ENCODE data around the gene UGT1A10.
"Not testable (repeated sequence)": the region's sequence is repeated elsewhere in the genome, so short reads cannot be mapped to it uniquely, and the experiment has no call there.

Gene UGT1A10

DNA sequence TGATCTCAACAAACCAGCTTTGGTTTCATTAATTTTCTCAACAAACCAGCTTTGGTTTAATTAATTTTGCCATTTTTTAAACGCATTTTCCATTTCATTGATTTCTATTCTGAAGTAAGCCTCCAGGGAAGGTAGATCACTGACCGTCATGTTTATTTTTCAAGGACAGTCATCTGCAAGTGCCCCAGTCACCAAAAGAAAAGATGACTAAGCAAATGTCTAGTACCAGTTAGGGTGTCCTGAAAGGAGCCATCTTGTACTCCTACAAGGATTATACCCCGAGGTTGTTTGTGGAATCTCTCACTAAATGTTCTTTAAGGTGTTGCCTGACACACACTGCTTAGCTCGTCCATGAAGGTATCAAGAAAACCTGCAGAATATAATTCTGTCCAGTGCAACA lies 25.0 kb upstream of the UGT1A10 start:
- TF ChIP-seq POU2F2 (IDR thresholded peaks at IDR 0.05; ENCODE audit: low read depth, low read length) (no peak), TAF1 (IDR thresholded peaks at IDR 0.05; ENCODE audit: low read depth, low read length) (no peak), SPI1 (IDR thresholded peaks at IDR 0.05; ENCODE audit: low read depth, low read length) (no peak), PAX5 (IDR thresholded peaks at IDR 0.05; ENCODE audit: insufficient read depth, low read length, severe bottlenecking) (no peak), POLR2AphosphoS5 (IDR thresholded peaks at IDR 0.05; ENCODE audit: low read depth, low read length) (no peak), POLR2A (IDR thresholded peaks at IDR 0.05; ENCODE audit: low read depth, low read length) (no peak)
- FAIRE-seq, result no peak
- DNase-seq (ENCODE audit: insufficient read length, low spot score), result no peak

DNA sequence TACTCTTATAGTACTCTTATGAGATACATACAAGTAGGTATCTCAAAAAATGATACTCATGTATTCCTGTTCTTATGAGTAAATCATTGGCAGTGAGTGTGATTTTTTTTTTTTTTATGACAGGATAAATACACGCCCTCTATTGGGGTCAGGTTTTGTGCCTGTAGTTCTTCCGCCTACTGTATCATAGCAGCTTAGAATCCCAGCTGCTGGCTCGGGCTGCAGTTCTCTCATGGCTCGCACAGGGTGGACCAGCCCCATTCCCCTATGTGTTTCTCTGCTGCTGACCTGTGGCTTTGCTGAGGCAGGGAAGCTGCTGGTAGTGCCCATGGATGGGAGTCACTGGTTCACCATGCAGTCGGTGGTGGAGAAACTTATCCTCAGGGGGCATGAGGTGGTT lies 18.8 kb upstream of the UGT1A10 start, which contains the start of gene UGT1A8:
TSS of gene UGT1A8 (plus strand) at position 158 of the 400 bp plus-strand sequence. CDS start at position 233, 75 bp downstream.
- not testable (repeated sequence) for DNase-seq (ENCODE audit: insufficient read length, low spot score); FAIRE-seq

DNA sequence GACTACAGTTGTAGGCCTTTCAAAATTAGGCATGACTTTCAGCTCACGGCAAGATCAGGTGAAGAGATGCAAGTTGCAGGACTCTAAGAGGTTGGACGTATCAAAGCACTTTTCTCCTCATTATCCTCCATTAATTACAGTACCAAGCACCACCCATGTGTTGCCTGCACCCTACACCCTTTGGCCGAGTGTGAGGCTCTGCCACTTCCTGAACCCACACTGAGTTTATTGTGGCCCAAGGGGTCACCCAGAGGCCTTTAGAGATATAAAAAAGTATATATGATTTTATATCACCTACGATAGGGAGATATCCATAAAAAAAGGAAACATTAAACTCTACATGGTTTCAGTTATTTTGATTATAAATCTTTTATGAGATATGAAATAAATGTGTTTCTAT lies 16.0 kb upstream of the UGT1A10 start:
- DNase-seq (ENCODE audit: insufficient read length, low spot score) (no peak), FAIRE-seq (no peak)
- TF ChIP-seq POU2F2 (IDR thresholded peaks at IDR 0.05; ENCODE audit: low read depth, low read length) (no peak), TAF1 (IDR thresholded peaks at IDR 0.05; ENCODE audit: low read depth, low read length) (no peak), PAX5 (IDR thresholded peaks at IDR 0.05; ENCODE audit: insufficient read depth, low read length, severe bottlenecking) (no peak), SPI1 (IDR thresholded peaks at IDR 0.05; ENCODE audit: low read depth, low read length) (no peak), POLR2A (IDR thresholded peaks at IDR 0.05; ENCODE audit: low read depth, low read length) (no peak), POLR2AphosphoS5 (IDR thresholded peaks at IDR 0.05; ENCODE audit: low read depth, low read length) (no peak)

DNA sequence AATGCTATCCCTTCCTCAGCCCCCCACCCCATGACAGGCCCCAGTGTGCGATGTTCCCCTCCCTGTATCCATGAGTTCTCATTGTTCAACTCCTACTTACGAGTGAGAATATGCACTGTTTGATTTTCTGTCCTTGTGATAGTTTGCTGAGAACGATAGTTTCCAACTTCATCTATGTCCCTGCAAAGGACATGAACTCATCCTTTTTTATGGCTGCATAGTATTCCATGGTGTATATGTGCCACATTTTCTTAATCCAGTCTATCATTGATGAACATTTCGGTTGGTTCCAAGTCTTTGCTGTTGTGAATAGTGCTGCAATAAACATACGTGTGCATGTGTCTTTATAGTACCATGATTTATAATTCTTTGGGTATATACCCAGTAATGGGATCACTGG lies 14.4 kb upstream of the UGT1A10 start:
- not testable (repeated sequence) for DNase-seq (ENCODE audit: insufficient read length, low spot score); FAIRE-seq

DNA sequence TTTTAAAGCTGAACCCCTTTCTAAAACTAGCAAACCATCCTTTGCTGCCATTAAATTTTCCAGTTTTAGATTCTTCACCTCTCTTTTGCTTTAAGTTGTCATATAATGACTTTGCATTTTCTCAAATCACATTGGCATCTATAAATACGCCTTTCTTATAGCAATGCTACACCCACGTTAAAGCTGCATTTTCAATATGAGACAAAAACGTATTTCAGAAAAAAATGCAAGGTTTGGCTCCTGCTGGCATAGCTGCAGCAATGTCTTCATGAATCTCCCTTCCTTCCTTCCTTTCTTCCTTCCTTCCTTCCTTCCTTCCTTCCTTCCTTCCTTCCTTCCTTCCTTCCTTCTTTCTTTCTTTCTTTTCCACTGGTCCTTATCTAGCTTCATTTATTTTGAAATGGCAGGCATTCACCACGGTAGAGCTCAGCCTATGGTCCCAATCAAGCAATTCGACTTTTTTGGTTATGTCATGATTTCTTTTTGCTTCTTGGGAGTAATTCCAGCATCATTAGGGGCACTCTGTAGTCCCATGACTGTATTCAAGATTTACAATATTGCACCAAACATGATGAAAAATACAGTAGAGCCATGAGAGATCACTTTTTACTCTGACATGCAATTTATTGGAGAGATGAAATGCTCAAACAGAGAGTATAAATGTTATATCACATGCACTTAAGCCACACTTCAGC lies 8.8 kb upstream of the UGT1A10 start:
- TF ChIP-seq SPI1 (IDR thresholded peaks at IDR 0.05; ENCODE audit: low read depth, low read length), result no peak
- no peak for TF ChIP-seq POU2F2 (IDR thresholded peaks at IDR 0.05; ENCODE audit: low read depth, low read length)
- FAIRE-seq, result no peak
- no peak for DNase-seq (ENCODE audit: insufficient read length, low spot score)

DNA sequence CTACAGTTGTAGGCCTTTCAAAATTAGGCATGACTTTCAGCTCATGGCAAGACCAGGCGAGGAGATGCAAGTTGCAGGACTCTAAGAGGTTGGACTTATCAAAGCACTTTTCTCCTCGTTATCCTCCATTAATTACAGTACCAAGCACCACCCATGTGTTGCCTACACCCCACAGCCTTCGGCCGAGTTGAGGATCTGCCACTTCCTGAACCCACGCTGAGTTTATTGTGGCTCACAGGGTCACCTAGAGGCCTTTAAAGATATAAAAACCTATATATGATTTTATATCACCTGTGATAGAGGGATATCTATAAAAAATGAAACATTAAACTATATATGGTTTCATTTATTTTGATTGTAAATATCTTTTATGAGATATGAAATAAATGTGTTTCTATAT lies 2.6 kb downstream of the UGT1A10 start:
- DNase-seq (ENCODE audit: insufficient read length, low spot score) (no peak), FAIRE-seq (no peak)
- TF ChIP-seq POLR2AphosphoS5 (IDR thresholded peaks at IDR 0.05; ENCODE audit: low read depth, low read length) (no peak), PAX5 (IDR thresholded peaks at IDR 0.05; ENCODE audit: insufficient read depth, low read length, severe bottlenecking) (no peak), SPI1 (IDR thresholded peaks at IDR 0.05; ENCODE audit: low read depth, low read length) (no peak), TAF1 (IDR thresholded peaks at IDR 0.05; ENCODE audit: low read depth, low read length) (no peak), POLR2A (IDR thresholded peaks at IDR 0.05; ENCODE audit: low read depth, low read length) (no peak), POU2F2 (IDR thresholded peaks at IDR 0.05; ENCODE audit: low read depth, low read length) (no peak)

DNA sequence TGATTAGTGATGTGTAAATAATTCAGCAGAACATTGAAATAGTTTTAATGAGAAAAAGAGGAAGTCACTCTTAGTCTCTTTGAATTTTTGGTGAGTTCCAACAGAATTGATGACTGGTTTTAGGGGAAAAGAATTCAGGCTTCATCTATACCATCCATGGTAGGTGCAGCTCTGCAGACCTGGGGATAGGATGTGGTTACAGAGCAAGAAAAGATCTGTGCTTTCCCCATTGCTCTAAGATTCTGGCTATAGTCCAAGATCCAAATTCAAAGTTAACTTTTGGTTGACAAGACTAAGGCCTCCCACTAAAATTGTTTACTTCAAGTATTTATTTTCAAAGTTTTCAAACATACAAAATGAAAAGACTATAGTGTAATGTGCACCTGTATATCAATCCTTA lies 3.6 kb downstream of the UGT1A10 start:
- no peak for FAIRE-seq
- no peak for DNase-seq (ENCODE audit: insufficient read length, low spot score)
- TF ChIP-seq SPI1 (IDR thresholded peaks at IDR 0.05; ENCODE audit: low read depth, low read length) (peak; percentile 21; the same call in 1 of the 2 replicates), POLR2AphosphoS5 (IDR thresholded peaks at IDR 0.05; ENCODE audit: low read depth, low read length) (no peak), PAX5 (IDR thresholded peaks at IDR 0.05; ENCODE audit: insufficient read depth, low read length, severe bottlenecking) (no peak), POU2F2 (IDR thresholded peaks at IDR 0.05; ENCODE audit: low read depth, low read length) (no peak)

DNA sequence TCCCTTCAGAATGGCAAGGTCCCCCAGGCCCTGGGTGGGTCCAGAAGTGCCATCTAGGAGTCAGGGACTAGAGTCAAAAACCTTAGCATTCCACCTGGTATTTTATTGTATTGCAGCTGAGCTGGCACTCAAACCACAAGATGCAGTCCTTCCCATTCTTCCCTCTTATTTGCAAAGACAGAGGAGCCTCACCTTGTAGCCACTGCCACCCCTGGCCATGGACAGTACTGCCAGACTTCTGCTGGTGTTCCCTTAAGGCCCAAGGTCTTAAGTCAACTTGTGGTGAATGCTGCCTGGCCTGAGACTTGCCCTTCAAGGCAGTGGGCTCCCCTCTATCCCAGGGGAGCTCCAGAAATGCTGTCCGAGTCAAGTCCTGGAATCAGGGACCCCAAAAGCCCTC lies 6.9 kb downstream of the UGT1A10 start:
- no peak for FAIRE-seq

DNA sequence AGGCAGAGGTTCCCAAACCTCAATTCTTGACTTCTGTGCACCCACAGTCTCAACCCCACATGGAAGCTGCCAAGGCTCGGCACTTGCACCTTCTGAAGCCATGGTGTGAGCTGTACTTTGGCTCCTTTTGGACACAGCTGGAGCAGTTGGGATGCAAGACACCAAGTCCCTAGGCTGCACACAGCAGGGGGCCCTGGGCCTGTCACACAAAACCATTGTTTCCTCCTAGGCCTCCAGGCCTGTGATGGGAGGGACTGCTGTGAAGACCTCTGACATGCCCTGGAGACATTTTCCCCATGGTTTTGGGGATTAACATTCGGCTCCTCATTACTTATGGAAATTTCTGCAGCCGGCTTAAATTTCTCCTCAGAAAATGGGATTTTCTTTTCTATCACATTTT lies 9.8 kb downstream of the UGT1A10 start:
- FAIRE-seq; DNase-seq (ENCODE audit: insufficient read length, low spot score): not testable (repeated sequence)

More for the DNA sequence above, 6.9 kb downstream of the UGT1A10 start:
- TF ChIP-seq POU2F2 (IDR thresholded peaks at IDR 0.05; ENCODE audit: low read depth, low read length) (no peak), POLR2A (IDR thresholded peaks at IDR 0.05; ENCODE audit: low read depth, low read length) (no peak), POLR2AphosphoS5 (IDR thresholded peaks at IDR 0.05; ENCODE audit: low read depth, low read length) (no peak), SPI1 (IDR thresholded peaks at IDR 0.05; ENCODE audit: low read depth, low read length) (no peak), PAX5 (IDR thresholded peaks at IDR 0.05; ENCODE audit: insufficient read depth, low read length, severe bottlenecking) (no peak), TAF1 (IDR thresholded peaks at IDR 0.05; ENCODE audit: low read depth, low read length) (no peak)
- no peak for DNase-seq (ENCODE audit: insufficient read length, low spot score)

DNA sequence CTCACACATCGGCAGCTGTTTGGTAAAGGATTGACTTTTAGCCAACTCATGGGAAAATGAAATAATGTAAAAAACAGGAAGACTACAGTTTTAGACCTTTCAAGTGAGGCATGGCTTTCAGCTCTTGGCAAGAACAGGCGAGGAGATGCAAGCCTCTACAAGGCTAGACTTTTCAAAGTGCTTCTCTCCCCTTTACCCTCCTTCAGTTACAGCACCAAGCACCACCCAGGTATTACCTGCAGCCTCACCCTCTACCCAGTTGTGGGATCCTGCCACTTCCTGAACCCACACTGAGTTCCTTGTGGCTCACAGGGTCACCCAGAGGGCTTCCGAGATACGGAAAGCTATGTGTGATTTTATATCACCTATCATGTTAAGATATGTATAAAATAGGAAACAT lies 14.7 kb downstream of the UGT1A10 start:
- TF ChIP-seq PAX5 (IDR thresholded peaks at IDR 0.05; ENCODE audit: insufficient read depth, low read length, severe bottlenecking) (no peak), TAF1 (IDR thresholded peaks at IDR 0.05; ENCODE audit: low read depth, low read length) (no peak), POLR2AphosphoS5 (IDR thresholded peaks at IDR 0.05; ENCODE audit: low read depth, low read length) (no peak), SPI1 (IDR thresholded peaks at IDR 0.05; ENCODE audit: low read depth, low read length) (no peak), POU2F2 (IDR thresholded peaks at IDR 0.05; ENCODE audit: low read depth, low read length) (no peak), POLR2A (IDR thresholded peaks at IDR 0.05; ENCODE audit: low read depth, low read length) (no peak)
- FAIRE-seq (no peak), DNase-seq (ENCODE audit: insufficient read length, low spot score) (no peak)

DNA sequence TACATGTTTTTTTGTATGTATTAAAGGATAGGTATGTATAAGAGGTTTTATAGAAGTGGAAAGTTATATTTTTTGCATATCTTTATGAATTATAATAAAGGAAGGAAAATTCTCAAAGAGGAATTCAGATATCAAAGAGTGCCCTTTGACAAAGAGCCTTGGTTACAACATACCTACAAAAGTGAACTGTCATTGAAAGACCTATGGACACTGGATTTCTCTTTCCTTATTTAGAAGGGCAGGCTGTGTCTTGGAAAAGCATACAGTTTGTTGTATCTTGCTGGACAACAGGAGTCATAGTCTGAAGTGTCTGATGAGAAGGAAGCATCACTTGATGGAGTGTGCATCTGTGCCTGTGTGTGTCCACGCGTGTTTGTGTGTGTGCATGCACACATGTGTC lies 15.2 kb downstream of the UGT1A10 start:
- FAIRE-seq (no peak), DNase-seq (ENCODE audit: insufficient read length, low spot score) (no peak)
- TF ChIP-seq TAF1 (IDR thresholded peaks at IDR 0.05; ENCODE audit: low read depth, low read length) (no peak), POLR2AphosphoS5 (IDR thresholded peaks at IDR 0.05; ENCODE audit: low read depth, low read length) (no peak), PAX5 (IDR thresholded peaks at IDR 0.05; ENCODE audit: insufficient read depth, low read length, severe bottlenecking) (no peak), POLR2A (IDR thresholded peaks at IDR 0.05; ENCODE audit: low read depth, low read length) (no peak)
